Testis (tissue), 2 donors: Measurements from ENCODE around the gene MAP3K15.
"Not testable (repeated sequence)": the region's sequence is repeated elsewhere in the genome, so short reads cannot be mapped to it uniquely, and the experiment has no call there.

ENCODE experiments used
- POLR2A ChIP-seq: fragments of 450-650 bp; IDR thresholded peaks from one replicate; pipeline ENCODE4 v1.6.1; 2017; ENCODE audit warnings: antibody characterized with exemption, mild to moderate bottlenecking, moderate library complexity
- TF ChIP-seq, protein P1 (sequence below), 3 experiments: fragments of 450-650 bp in 2 of 3; fragments of 200-600 bp in 1 of 3; sonication (generic) in 1 of 3; IDR thresholded peaks; one replicate each; pipeline ENCODE4 v1.5.1; 2016 to 2019; ENCODE audit warnings: antibody characterized with exemption in 3 of 3, mild to moderate bottlenecking in 2 of 3, moderate library complexity in 1 of 3

DNA sequence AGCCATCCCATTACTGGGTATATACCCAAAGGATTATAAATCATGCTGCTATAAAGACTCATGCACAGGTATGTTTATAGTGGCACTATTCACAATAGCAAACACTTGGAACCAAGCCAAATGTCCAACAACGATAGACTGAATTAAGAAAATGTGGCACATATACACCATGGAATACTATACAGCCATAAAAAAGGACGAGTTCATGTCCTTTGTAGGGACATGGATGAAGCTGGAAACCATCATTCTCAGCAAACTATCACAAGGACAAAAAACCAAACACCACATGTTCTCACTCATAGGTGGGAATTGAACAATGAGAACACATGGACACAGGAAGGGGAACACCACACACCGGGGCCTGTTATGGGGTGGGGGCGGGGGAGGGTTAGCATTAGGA is 92.6 kb downstream of the MAP3K15 start:
- TF ChIP-seq, protein P1, sequence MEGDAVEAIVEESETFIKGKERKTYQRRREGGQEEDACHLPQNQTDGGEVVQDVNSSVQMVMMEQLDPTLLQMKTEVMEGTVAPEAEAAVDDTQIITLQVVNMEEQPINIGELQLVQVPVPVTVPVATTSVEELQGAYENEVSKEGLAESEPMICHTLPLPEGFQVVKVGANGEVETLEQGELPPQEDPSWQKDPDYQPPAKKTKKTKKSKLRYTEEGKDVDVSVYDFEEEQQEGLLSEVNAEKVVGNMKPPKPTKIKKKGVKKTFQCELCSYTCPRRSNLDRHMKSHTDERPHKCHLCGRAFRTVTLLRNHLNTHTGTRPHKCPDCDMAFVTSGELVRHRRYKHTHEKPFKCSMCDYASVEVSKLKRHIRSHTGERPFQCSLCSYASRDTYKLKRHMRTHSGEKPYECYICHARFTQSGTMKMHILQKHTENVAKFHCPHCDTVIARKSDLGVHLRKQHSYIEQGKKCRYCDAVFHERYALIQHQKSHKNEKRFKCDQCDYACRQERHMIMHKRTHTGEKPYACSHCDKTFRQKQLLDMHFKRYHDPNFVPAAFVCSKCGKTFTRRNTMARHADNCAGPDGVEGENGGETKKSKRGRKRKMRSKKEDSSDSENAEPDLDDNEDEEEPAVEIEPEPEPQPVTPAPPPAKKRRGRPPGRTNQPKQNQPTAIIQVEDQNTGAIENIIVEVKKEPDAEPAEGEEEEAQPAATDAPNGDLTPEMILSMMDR (IDR thresholded peaks at IDR 0.05), result not testable (repeated sequence)
- not testable (repeated sequence) for TF ChIP-seq POLR2A
